Urinary bladder (tissue), 2 donors: Measurements from ENCODE around the gene COX6A2. TPM values are rescaled to one million over a fixed set of nuclear protein-coding genes. Genes with fewer than 3 reads are reported as not detected.

ENCODE experiments used
- polyA plus RNA-seq: library from polyadenylated mRNA; stranded (reverse); fragments of 200-250 nt; gene quantifications from one replicate; pipeline ENCODE4 v1.2.3, GENCODE V29; 2013
- total RNA-seq: library from RNA; depleted of rRNA; stranded (reverse); fragments of >200 nt; gene quantifications from one replicate; pipeline ENCODE4 v1.2.3, GENCODE V29; 2014
- donor health status: healthy.

Gene COX6A2
- total and polyA plus RNA-seq, 2 donors, result not detected

Other genes with a start within 250 kb of the COX6A2 start
- gene FUS, start 248.2 kb downstream of the COX6A2 start, total RNA-seq, result 81.6 TPM
- 159 TPM for gene FUS, start 248.2 kb downstream of the COX6A2 start, polyA plus RNA-seq
- gene PYCARD, start 225.6 kb downstream of the COX6A2 start, total RNA-seq, result 21.7 TPM
- 34.9 TPM for gene PYCARD, start 225.6 kb downstream of the COX6A2 start, polyA plus RNA-seq
- gene TRIM72, start 214.2 kb downstream of the COX6A2 start, total RNA-seq, result 2.5 TPM
- 0.05 TPM for gene TRIM72, start 214.2 kb downstream of the COX6A2 start, polyA plus RNA-seq
- gene PYDC1, start 211.2 kb downstream of the COX6A2 start, total RNA-seq, result not detected
- not detected for gene PYDC1, start 211.2 kb downstream of the COX6A2 start, polyA plus RNA-seq
- gene ITGAM, start 168.4 kb downstream of the COX6A2 start, total RNA-seq, result 6.9 TPM
- 6.5 TPM for gene ITGAM, start 168.4 kb downstream of the COX6A2 start, polyA plus RNA-seq
- gene ITGAX, start 73.2 kb downstream of the COX6A2 start, total RNA-seq, result 2.2 TPM
- 3.3 TPM for gene ITGAX, start 73.2 kb downstream of the COX6A2 start, polyA plus RNA-seq
- 0.21 TPM for gene ITGAD, start 35.0 kb downstream of the COX6A2 start, total RNA-seq
- gene ITGAD, start 35.0 kb downstream of the COX6A2 start, polyA plus RNA-seq, result 0.05 TPM
- gene ZNF843, start 14.4 kb upstream of the COX6A2 start, total RNA-seq, result 0.79 TPM
- 0.76 TPM for gene ZNF843, start 14.4 kb upstream of the COX6A2 start, polyA plus RNA-seq
- gene ARMC5, start 31.1 kb upstream of the COX6A2 start, total RNA-seq, result 5.4 TPM
- 13.1 TPM for gene ARMC5, start 31.1 kb upstream of the COX6A2 start, polyA plus RNA-seq
- 76.2 TPM for gene TGFB1I1, start 43.8 kb upstream of the COX6A2 start, total RNA-seq
- gene TGFB1I1, start 43.8 kb upstream of the COX6A2 start, polyA plus RNA-seq, result 341 TPM
- gene SLC5A2, start 54.8 kb upstream of the COX6A2 start, total RNA-seq, result 0.42 TPM
- gene SLC5A2, start 54.8 kb upstream of the COX6A2 start, polyA plus RNA-seq, result 2.8 TPM
- 59.4 TPM for gene RUSF1, start 80.0 kb upstream of the COX6A2 start, total RNA-seq
- gene RUSF1, start 80.0 kb upstream of the COX6A2 start, polyA plus RNA-seq, result 59.4 TPM
- gene AHSP, start 99.5 kb upstream of the COX6A2 start, total RNA-seq, result 9.2 TPM
- gene AHSP, start 99.5 kb upstream of the COX6A2 start, polyA plus RNA-seq, result not detected